ENCODE measurements around the gene PRR12.

GRCh38 chr19:49665036-49665350, 74.0 kb downstream of the PRR12 start:
- TF ChIP-seq CTCF (IDR thresholded peaks at IDR 0.05): no peak
- no peak for TF ChIP-seq POLR2AphosphoS5 (IDR thresholded peaks at IDR 0.05; ENCODE audit: insufficient read depth in 1 of 2, low read depth in 1 of 2)
- TF ChIP-seq POLR2A (IDR thresholded peaks at IDR 0.05): no peak

All from vagina (tissue), 2 donors.